ENCODE results near the gene SUPT3H.

GRCh38 chr6:44951253-44951747 is 426.4 kb downstream of the SUPT3H start:
- no peak for TF ChIP-seq TEAD4 (IDR thresholded peaks at IDR 0.05)
- no peak for TF ChIP-seq EP300 (IDR thresholded peaks at IDR 0.05; ENCODE audit: borderline replicate concordance)
- TF ChIP-seq MAX (IDR thresholded peaks at IDR 0.05), result no peak
- no peak for TF ChIP-seq CEBPB (IDR thresholded peaks at IDR 0.05)
- TF ChIP-seq NFIC (IDR thresholded peaks at IDR 0.05), result no peak
- TF ChIP-seq YY1 (IDR thresholded peaks at IDR 0.05; ENCODE audit: low read depth), result no peak
- TF ChIP-seq USF1 (IDR thresholded peaks at IDR 0.05), result no peak
- TF ChIP-seq CREB1 (IDR thresholded peaks at IDR 0.05; ENCODE audit: low read depth), result no peak
- TF ChIP-seq TCF12 (IDR thresholded peaks at IDR 0.05; ENCODE audit: low read depth), result no peak
- TF ChIP-seq REST (IDR thresholded peaks at IDR 0.05; ENCODE audit: low read depth), result no peak
- no peak for TF ChIP-seq RAD21 (IDR thresholded peaks at IDR 0.05; ENCODE audit: low read depth)
- no peak for TF ChIP-seq FOXM1 (IDR thresholded peaks at IDR 0.05; ENCODE audit: borderline replicate concordance, low read depth)
- no peak for TF ChIP-seq TAF1 (IDR thresholded peaks at IDR 0.05; ENCODE audit: low read depth)
- no peak for TF ChIP-seq ZBTB7A (IDR thresholded peaks at IDR 0.05; ENCODE audit: low read depth)
